ENCODE results near the gene IMP4. TPM values are rescaled to one million over a fixed set of nuclear protein-coding genes. Genes with fewer than 3 reads are reported as not detected.

IMP4 gene
- total and polyA plus RNA-seq, 4 donors, result 31.7 to 95.5 (median 61.2) TPM

DNA sequence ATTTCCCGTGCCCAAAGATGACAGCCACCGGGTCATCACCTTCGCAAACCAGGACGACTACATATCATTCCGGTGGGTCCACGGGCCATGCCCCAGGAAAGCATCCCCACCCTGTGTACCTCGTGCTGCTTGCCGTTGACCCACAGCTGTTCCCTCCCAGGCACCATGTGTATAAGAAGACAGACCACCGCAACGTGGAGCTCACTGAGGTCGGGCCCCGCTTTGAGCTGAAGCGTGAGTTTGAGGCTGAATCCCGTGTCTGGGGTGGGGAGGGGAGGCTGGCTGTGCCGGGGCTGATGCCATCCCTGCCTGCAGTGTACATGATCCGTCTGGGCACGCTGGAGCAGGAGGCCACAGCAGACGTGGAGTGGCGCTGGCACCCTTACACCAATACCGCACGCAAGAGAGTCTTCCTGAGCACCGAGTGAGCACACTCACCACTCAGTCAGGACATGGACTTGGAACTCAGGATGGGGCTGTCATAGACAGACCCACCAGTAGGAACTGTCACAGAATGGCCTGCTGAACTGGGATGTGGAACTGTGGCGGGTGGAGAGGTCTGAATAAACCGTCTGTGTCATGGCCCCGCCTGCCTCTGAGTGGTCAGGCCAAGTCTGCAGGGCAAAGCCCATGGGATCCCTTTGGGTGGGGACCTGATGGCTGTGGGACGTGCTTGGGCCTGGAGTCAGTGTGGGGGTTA lies 3.5 kb downstream of the IMP4 start (continued):
- TF ChIP-seq, protein P1, sequence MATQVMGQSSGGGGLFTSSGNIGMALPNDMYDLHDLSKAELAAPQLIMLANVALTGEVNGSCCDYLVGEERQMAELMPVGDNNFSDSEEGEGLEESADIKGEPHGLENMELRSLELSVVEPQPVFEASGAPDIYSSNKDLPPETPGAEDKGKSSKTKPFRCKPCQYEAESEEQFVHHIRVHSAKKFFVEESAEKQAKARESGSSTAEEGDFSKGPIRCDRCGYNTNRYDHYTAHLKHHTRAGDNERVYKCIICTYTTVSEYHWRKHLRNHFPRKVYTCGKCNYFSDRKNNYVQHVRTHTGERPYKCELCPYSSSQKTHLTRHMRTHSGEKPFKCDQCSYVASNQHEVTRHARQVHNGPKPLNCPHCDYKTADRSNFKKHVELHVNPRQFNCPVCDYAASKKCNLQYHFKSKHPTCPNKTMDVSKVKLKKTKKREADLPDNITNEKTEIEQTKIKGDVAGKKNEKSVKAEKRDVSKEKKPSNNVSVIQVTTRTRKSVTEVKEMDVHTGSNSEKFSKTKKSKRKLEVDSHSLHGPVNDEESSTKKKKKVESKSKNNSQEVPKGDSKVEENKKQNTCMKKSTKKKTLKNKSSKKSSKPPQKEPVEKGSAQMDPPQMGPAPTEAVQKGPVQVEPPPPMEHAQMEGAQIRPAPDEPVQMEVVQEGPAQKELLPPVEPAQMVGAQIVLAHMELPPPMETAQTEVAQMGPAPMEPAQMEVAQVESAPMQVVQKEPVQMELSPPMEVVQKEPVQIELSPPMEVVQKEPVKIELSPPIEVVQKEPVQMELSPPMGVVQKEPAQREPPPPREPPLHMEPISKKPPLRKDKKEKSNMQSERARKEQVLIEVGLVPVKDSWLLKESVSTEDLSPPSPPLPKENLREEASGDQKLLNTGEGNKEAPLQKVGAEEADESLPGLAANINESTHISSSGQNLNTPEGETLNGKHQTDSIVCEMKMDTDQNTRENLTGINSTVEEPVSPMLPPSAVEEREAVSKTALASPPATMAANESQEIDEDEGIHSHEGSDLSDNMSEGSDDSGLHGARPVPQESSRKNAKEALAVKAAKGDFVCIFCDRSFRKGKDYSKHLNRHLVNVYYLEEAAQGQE (IDR thresholded peaks at IDR 0.05), result no peak
- TF ChIP-seq, protein P2, sequence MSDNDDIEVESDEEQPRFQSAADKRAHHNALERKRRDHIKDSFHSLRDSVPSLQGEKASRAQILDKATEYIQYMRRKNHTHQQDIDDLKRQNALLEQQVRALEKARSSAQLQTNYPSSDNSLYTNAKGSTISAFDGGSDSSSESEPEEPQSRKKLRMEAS (IDR thresholded peaks at IDR 0.05), result no peak
- TF ChIP-seq JUND (IDR thresholded peaks at IDR 0.05), result no peak
- no peak for TF ChIP-seq RAD21 (IDR thresholded peaks at IDR 0.05)

DNA sequence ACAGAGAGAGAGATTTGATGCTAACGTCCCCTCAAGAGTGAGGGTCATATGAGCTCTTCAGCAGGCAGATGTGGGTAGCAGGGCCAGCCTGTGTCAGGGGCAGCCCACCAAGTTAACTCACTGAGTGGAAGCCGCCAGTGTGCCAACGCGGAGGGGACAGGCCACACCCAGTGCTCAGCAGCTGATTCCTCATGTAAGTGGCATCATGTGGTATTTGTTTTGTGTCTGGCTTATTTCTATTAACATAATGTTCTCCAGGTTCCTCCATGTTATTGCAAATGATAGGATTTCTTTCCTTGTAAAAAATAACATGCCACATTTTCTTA lies 4.0 kb downstream of the IMP4 start:
- Histone ChIP-seq H3K4me3 (ENCODE audit: low read depth in 1 of 3, low read length in 3 of 3) (no peak overlapping the region), H3K9ac (ENCODE audit: low read depth in 1 of 2, low read length in 2 of 2) (no peak overlapping the region), H3K27ac (ENCODE audit: low read depth in 1 of 2, low read length in 2 of 2) (no peak overlapping the region), H3K4me1 (ENCODE audit: control insufficient read depth in 4 of 4, insufficient read depth in 4 of 4, low read length in 3 of 4) (peaks cover 3 to 9% (median 5%) of the 10 kb centered on the region in 4 donors), H3K9me3 (ENCODE audit: control insufficient read depth in 4 of 4, low read length in 3 of 4) (no peaks in the 10 kb centered on the region), H3K36me3 (ENCODE audit: control insufficient read depth in 4 of 4, insufficient read depth in 3 of 4, low read depth in 1 of 4, low read length in 3 of 4) (peaks cover 12 to 41% (median 33%) of the 10 kb centered on the region in 4 donors), H3K27me3 (ENCODE audit: control insufficient read depth in 4 of 4, insufficient read depth in 4 of 4, low read length in 3 of 4) (no peaks in the 10 kb centered on the region)
- TF ChIP-seq SP1 (IDR thresholded peaks at IDR 0.05) (no peak), FOXA1 (IDR thresholded peaks at IDR 0.05) (no peak), FOXA2 (IDR thresholded peaks at IDR 0.05) (no peak), HNF4G (IDR thresholded peaks at IDR 0.05) (no peak), JUND (IDR thresholded peaks at IDR 0.05) (no peak), RAD21 (IDR thresholded peaks at IDR 0.05) (no peak), HNF4A (conservative IDR thresholded peaks at IDR 0.05) (no peak), NR2F2 (IDR thresholded peaks at IDR 0.05) (no peak), TAF1 (conservative IDR thresholded peaks at IDR 0.05) (no peak), GABPA (IDR thresholded peaks at IDR 0.05 in 1 of 2, conservative IDR thresholded peaks at IDR 0.05 in 1 of 2) (no peak), EGR1 (IDR thresholded peaks at IDR 0.05; ENCODE audit: low read depth in 2 of 2) (no peak), RXRA (IDR thresholded peaks at IDR 0.05) (no peak), YY1 (IDR thresholded peaks at IDR 0.05) (no peak)
- TF ChIP-seq, protein P3, sequence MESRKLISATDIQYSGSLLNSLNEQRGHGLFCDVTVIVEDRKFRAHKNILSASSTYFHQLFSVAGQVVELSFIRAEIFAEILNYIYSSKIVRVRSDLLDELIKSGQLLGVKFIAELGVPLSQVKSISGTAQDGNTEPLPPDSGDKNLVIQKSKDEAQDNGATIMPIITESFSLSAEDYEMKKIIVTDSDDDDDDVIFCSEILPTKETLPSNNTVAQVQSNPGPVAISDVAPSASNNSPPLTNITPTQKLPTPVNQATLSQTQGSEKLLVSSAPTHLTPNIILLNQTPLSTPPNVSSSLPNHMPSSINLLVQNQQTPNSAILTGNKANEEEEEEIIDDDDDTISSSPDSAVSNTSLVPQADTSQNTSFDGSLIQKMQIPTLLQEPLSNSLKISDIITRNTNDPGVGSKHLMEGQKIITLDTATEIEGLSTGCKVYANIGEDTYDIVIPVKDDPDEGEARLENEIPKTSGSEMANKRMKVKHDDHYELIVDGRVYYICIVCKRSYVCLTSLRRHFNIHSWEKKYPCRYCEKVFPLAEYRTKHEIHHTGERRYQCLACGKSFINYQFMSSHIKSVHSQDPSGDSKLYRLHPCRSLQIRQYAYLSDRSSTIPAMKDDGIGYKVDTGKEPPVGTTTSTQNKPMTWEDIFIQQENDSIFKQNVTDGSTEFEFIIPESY (IDR thresholded peaks at IDR 0.05), result no peak
- TF ChIP-seq, protein P4, sequence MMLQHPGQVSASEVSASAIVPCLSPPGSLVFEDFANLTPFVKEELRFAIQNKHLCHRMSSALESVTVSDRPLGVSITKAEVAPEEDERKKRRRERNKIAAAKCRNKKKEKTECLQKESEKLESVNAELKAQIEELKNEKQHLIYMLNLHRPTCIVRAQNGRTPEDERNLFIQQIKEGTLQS (IDR thresholded peaks at IDR 0.05), result no peak
- TF ChIP-seq, protein P5, sequence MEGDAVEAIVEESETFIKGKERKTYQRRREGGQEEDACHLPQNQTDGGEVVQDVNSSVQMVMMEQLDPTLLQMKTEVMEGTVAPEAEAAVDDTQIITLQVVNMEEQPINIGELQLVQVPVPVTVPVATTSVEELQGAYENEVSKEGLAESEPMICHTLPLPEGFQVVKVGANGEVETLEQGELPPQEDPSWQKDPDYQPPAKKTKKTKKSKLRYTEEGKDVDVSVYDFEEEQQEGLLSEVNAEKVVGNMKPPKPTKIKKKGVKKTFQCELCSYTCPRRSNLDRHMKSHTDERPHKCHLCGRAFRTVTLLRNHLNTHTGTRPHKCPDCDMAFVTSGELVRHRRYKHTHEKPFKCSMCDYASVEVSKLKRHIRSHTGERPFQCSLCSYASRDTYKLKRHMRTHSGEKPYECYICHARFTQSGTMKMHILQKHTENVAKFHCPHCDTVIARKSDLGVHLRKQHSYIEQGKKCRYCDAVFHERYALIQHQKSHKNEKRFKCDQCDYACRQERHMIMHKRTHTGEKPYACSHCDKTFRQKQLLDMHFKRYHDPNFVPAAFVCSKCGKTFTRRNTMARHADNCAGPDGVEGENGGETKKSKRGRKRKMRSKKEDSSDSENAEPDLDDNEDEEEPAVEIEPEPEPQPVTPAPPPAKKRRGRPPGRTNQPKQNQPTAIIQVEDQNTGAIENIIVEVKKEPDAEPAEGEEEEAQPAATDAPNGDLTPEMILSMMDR (IDR thresholded peaks at IDR 0.05; ENCODE audit: low read depth, low read length, missing input control), result no peak
- TF ChIP-seq, protein P1 (IDR thresholded peaks at IDR 0.05), result no peak
- TF ChIP-seq, protein P2 (IDR thresholded peaks at IDR 0.05), result no peak
- no peak for DNase-seq (ENCODE audit: low spot score)
- WGBS, result 92% methylated on average over 4 of the region's 4 CpGs
